Raji (cell line): Measurements from ENCODE around the gene CLEC11A.

ENCODE experiments used
- POLR2A ChIP-seq: IDR thresholded peaks from 2 replicates; pipeline ENCODE4 v1.6.1; 2011; ENCODE audit warnings: low read depth, low read length, control low read depth; ENCODE audit not compliant: insufficient read depth

The CLEC11A gene

GRCh38 chr19:50701367-50701985, 21.7 kb upstream of the CLEC11A start:
- TF ChIP-seq POLR2A, result no peak

DNA sequence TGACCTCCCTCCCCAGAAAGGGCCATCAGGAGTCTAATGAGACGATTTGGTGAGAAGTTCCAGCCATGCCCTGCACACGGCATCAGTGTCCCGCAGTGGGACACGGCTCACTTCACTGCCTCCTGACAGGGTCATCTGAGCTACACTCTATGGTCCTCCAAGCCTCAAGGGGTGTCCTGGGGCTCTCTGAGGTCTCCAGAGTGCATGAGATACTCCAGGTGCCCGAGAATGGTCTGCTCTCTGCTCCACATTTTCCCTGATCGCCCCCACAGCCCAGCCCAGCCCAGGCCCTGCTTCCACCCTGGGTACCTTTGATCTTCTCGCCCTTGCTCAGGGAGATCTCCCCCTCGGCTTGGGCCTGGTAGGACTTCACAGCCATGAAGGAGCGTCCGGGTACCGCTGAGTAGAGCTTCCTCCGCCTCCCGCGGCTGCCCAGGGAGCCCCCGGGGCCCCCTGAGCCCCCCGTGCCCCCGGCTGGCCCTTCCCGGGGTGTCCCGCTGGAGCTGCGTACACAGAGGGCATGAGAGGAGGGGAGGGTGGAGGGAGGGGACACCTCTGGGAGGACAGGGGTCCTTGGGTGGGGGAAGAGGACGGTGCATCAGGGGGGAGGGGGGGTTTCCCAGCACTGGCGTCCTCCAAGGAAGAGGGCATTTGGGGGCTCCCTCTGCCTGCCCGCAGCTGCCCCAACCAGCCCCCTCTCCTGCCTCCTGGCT, 20.9 kb upstream of the CLEC11A start:
- TF ChIP-seq POLR2A, result no peak

GRCh38 chr19:50702871-50703829, 20.0 kb upstream of the CLEC11A start:
- no peak for TF ChIP-seq POLR2A

DNA sequence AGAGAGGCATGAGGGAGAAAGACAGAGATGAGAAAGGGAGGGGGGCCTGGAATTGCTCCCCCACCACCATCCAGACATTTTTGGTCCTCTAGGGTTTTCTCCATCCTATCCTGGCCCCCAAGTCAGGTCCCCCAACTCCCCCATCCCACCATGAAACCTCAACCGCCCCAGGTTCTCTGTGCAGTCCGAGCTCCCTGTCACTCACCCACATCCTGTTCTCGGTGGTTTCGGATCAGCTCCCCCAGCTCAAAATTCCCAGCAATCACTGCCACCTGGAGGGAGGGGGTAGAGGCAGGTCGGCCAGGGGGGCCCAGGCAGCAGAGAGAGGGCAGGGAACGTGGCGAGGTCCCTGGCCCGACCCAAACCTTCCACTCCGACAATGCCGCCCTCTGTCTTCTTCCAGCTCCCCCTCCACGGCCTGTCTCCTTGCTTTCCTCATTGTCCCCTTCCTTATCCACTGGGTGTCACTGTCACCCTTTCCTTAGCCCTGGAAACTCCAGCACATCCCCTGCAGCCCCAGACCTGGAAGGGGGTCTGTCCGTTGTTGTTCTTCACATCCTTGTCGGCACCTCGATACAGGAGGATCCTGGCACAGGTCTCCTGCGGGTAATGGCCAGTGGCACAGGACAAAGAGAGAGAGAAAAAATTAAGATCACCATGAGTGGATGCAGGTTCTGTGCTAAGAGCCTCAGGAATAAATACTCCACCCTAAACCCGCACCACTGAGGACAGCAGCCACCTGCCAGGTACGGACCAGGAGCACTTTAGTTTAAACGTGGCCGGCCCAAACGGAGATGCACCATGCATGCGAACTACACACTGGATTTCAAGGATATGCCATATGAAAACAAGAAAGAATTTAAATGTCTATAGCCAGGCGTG, 19.0 kb upstream of the CLEC11A start:
- TF ChIP-seq POLR2A, result no peak

DNA sequence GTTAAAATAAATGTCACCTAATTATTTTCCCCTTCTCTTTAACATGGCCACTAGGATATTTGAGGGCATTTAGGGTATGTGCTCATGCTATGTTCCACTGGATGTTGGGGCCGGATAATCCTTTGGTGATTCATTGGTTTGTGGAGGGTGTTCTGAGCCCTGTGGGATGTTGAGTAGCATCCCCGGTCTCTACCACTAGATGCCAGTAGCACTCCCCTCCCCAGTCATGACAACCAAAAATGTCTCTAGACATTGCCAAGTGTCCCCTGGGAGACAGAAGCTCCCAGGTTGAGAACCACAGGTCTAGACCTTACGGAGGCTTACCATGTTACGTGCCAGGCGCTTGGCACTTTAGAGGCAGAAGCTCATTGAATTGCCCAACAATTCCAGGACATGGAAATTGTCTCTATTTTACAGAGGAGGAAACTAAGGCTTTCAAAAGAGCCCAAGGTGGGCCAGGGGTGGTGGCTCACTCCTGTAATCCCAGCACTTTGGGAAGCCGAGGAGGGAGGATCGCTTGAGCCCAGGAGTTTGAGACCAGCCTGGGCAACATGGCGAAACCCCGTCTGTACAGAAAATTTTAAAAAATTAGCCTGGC, 17.6 kb upstream of the CLEC11A start:
- no peak for TF ChIP-seq POLR2A

- no peak for TF ChIP-seq POLR2A
Measured at GRCh38 chr19:50706387-50706786, 16.8 kb upstream of the CLEC11A start.

- no peak for TF ChIP-seq POLR2A
Measured at GRCh38 chr19:50708179-50708879, 14.8 kb upstream of the CLEC11A start.

DNA sequence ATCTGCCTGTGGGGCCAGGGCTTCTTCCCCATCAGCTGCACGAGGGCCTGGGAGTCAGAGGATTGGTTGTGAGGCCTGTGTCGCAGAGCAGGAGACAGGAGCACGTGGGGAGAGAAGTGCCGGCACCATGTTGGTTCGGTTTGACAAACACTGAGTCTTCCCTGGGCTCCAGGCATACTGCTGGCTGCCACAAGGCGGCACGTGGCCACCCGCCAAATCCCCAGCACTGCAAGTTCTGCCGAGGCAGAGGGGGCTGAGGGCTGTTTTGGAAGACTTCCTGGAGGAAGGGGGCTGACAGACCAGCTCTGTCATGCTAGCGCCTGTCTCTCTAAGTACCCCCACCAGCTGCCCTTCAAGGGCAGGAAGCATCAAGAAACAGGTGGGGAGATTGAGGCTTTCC, 13.1 kb upstream of the CLEC11A start:
- TF ChIP-seq POLR2A, result no peak

- no peak for TF ChIP-seq POLR2A
Measured at GRCh38 chr19:50710612-50711011, 12.6 kb upstream of the CLEC11A start.

DNA sequence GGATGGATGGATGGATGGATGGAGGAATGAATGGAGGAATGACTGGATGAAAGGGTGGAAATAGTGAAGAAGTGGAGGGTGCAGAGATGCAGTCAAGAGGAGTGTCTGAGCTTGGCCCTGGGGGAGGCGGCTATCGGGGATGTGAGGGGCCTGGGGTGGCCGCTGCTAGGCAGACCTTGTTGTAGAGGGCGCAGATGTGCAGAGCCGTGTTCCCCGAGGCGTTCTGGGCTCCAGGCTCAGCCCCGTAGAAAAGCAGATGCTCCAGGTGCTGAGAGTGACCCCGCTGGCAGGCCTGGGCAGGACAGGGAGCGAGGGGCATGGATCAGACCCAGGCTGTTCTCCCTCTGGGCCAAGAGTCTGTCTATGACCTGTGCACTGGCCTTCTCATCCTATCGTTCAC, 12.0 kb upstream of the CLEC11A start:
- TF ChIP-seq POLR2A, result no peak

- no peak for TF ChIP-seq POLR2A
Measured at GRCh38 chr19:50711805-50712204, 11.4 kb upstream of the CLEC11A start.

- TF ChIP-seq POLR2A, result no peak
Measured at GRCh38 chr19:50712833-50713232, 10.3 kb upstream of the CLEC11A start.

GRCh38 chr19:50713556-50714236, 9.5 kb upstream of the CLEC11A start:
- no peak for TF ChIP-seq POLR2A

GRCh38 chr19:50716178-50717025, 6.8 kb upstream of the CLEC11A start:
- no peak for TF ChIP-seq POLR2A
